ENCODE results near the gene KCNH8.

DNA sequence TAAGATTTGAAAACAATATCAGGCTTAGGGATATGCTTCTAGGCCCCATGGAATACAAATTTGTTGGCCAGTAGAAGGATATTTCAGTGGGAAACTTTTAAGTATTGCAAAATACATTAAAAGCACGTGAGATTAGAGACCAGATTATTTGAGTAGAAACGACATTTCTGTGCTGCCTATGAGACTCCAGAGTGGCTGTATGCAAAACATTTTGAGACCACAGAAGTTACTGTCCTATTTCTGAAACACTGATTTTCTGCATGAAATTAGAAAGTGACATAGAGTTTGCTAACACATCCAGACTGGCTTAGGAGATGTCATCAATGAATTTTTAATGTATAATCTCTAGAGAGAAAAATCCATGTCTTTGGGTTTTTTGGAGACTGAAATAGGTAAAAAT lies 99.8 kb downstream of the KCNH8 start:
- no peak for TF ChIP-seq EZH2phosphoT487 (IDR thresholded peaks at IDR 0.05)
- TF ChIP-seq CTCF (IDR thresholded peaks at IDR 0.05): no peak
- TF ChIP-seq EZH2 (IDR thresholded peaks at IDR 0.05): no peak
